Lung (tissue), 12 donors: ENCODE results near the gene HYAL2. TPM values are rescaled to one million over a fixed set of nuclear protein-coding genes. Genes with fewer than 3 reads are reported as not detected.
A peak's percentile ranks its signal among the peaks of the same experiment; 100 is the strongest.

Experiments
- ATAC-seq: fragments of 200-7000 bp; cut with Tn5 transposase; one replicate; pipeline ENCODE4 v1.9.1; 2020; ENCODE audit warnings: moderate number of reproducible peaks; ENCODE audit not compliant: insufficient read depth, low FRiP score
- DNase-seq, 3 donors: peaks; one replicate each; pipeline ENCODE4 v3.0.0-alpha.2; 2013 to 2017
- H3K27ac ChIP-seq, 2 donors: one replicate each; pipeline ENCODE4 v1.5.1; 2013; ENCODE audit warnings: mild to moderate bottlenecking in 2 of 2, moderate library complexity in 2 of 2, control low read depth in 1 of 2, inconsistent platforms in 1 of 2, low read depth in 1 of 2, low read length in 1 of 2
- H3K27me3 ChIP-seq, 3 donors: one replicate each; pipeline ENCODE4 v1.5.1; 2013; ENCODE audit warnings: low read length in 2 of 3; ENCODE audit not compliant: control insufficient read depth in 3 of 3, insufficient read depth in 3 of 3
- H3K36me3 ChIP-seq, 4 donors: one replicate each; pipeline ENCODE4 v1.5.1; 2013; ENCODE audit warnings: low read length in 4 of 4, mild to moderate bottlenecking in 1 of 4, moderate library complexity in 1 of 4; ENCODE audit not compliant: control insufficient read depth in 4 of 4, insufficient read depth in 4 of 4
- H3K4me1 ChIP-seq, 5 donors: one replicate each; pipeline ENCODE4 v1.5.1; 2013; ENCODE audit warnings: low read length in 5 of 5, mild to moderate bottlenecking in 2 of 5, moderate library complexity in 1 of 5; ENCODE audit not compliant: control insufficient read depth in 5 of 5, insufficient read depth in 5 of 5
- H3K4me3 ChIP-seq: one replicate; pipeline ENCODE4 v1.5.1; 2013; ENCODE audit warnings: mild to moderate bottlenecking, control low read depth, moderate library complexity
- H3K9ac ChIP-seq, 2 donors: one replicate each; pipeline ENCODE4 v1.5.1; 2013; ENCODE audit warnings: low read length in 2 of 2, control low read depth in 1 of 2; ENCODE audit not compliant: insufficient read depth in 1 of 2
- H3K9me3 ChIP-seq, 4 donors: one replicate each; pipeline ENCODE4 v1.5.1; 2013; ENCODE audit warnings: low read length in 3 of 4, mild to moderate bottlenecking in 1 of 4, moderate library complexity in 1 of 4; ENCODE audit not compliant: control insufficient read depth in 4 of 4, insufficient read depth in 3 of 4
- CTCF ChIP-seq: IDR thresholded peaks from 2 replicates; pipeline ENCODE4 v1.5.1; 2012; ENCODE audit warnings: mild to moderate bottlenecking; ENCODE audit errors: control extremely low read depth, extremely low read depth
- WGBS, 2 donors: extraction: QIAGEN DNeasy Blood & Tissue Kit; methylation state at CpG; one replicate each; pipeline ENCODE4 v1.1.7; 2013; 5-methylcytosine and 5-hydroxymethylcytosine counted together
- polyA plus RNA-seq, 2 donors: library from polyadenylated mRNA; stranded (reverse); fragments of 200-250 nt; gene quantifications; one replicate each; pipeline ENCODE4 v1.2.1, GENCODE V29; 2013
- total RNA-seq, 2 donors: library from RNA; depleted of rRNA in 1 of 2; stranded (reverse); fragments of >200 nt in 1 of 2; gene quantifications; one replicate each; pipeline ENCODE4 v1.2.1, GENCODE V29; 2014 to 2021
- donor health status: control.
- donor health status: control.
- donor health status: Bipolar disorder and iron deficiency.
- donor health status: healthy.
- donor health status: DM: yes; HTN: yes; CAD: no.

Gene HYAL2
- total and polyA plus RNA-seq, 4 donors = 94.3 to 218 (median 201) TPM

GRCh38 chr3:50358355-50358910 is 35.9 kb upstream of the HYAL2 start:
- no peaks in the 10 kb centered on the region for H3K27me3 ChIP-seq
- H3K36me3 ChIP-seq = peaks cover 9 to 27% (median 18%) of the 10 kb centered on the region in 4 donors
- H3K4me3 ChIP-seq = peak overlapping the region; percentile 82
- WGBS, 2 donors = 42 to 59% methylated on average over 24 of the region's 24 CpGs
- DNase-seq (no peak), ATAC-seq (no peak)
- TF ChIP-seq CTCF = no peak
- peaks cover 23 to 33% (median 25%) of the 10 kb centered on the region in 5 donors for H3K4me1 ChIP-seq
- peak overlapping the region; percentile 86 to 89 for H3K27ac ChIP-seq
- H3K9ac ChIP-seq = peak overlapping the region; percentile 45 to 88
- no peaks in the 10 kb centered on the region for H3K9me3 ChIP-seq

GRCh38 chr3:50357481-50357880 is 34.9 kb upstream of the HYAL2 start:
- Histone ChIP-seq H3K27me3 (no peaks in the 10 kb centered on the region), H3K27ac (no peak overlapping the region), H3K9ac (peak overlapping the region; percentile 9 to 45), H3K9me3 (no peaks in the 10 kb centered on the region), H3K4me1 (peaks cover 23 to 33% (median 25%) of the 10 kb centered on the region in 5 donors), H3K4me3 (no peak overlapping the region), H3K36me3 (peaks cover 9 to 30% (median 20%) of the 10 kb centered on the region in 4 donors)
- no peak for TF ChIP-seq CTCF
- DNase-seq = no peak
- no peak for ATAC-seq
- WGBS, 2 donors = 52 to 92% methylated on average over 1 of the region's 1 CpG

- 44 to 60% methylated on average over 5 of the region's 5 CpGs for whole genome bisulfite sequencing, 2 donors
- peaks cover 9 to 30% (median 21%) of the 10 kb centered on the region in 4 donors for H3K36me3 ChIP-seq
- H3K9me3 ChIP-seq = no peaks in the 10 kb centered on the region
- no peak for DNase-seq
- peaks cover 25 to 35% (median 26%) of the 10 kb centered on the region in 5 donors for H3K4me1 ChIP-seq
- H3K27me3 ChIP-seq = no peaks in the 10 kb centered on the region
- peak overlapping the region; percentile 28 for H3K4me3 ChIP-seq
- ATAC-seq = no peak
- no peak overlapping the region for H3K27ac ChIP-seq
- peak overlapping the region; percentile 9 to 51 for H3K9ac ChIP-seq
- no peak for TF ChIP-seq CTCF
Observed at GRCh38 chr3:50356553-50356952, 34.0 kb upstream of the HYAL2 start.
